Activated naive CD4-positive, alpha-beta T cell treated with anti-CD3 and anti-CD28 coated beads, Interleukin-2, amount 50 U/mL, for 24 hours (primary cell): ENCODE measurements around the gene C22orf42.
"Not testable (repeated sequence)": the region's sequence is repeated elsewhere in the genome, so short reads cannot be mapped to it uniquely, and the experiment has no call there.

Source experiments
- H3K27ac Mint-ChIP-seq: one replicate; pipeline ENCODE4 v1.8.0; 2021; ENCODE audit warnings: mild to moderate bottlenecking, mixed read lengths
- H3K27me3 Mint-ChIP-seq: one replicate; pipeline ENCODE4 v1.8.0; 2021; ENCODE audit warnings: mixed read lengths
- H3K36me3 Mint-ChIP-seq: one replicate; pipeline ENCODE4 v1.8.0; 2021; ENCODE audit warnings: mixed read lengths
- H3K4me1 Mint-ChIP-seq: one replicate; pipeline ENCODE4 v1.8.0; 2021; ENCODE audit warnings: mixed read lengths
- H3K4me3 Mint-ChIP-seq: one replicate; pipeline ENCODE4 v1.8.0; 2021; ENCODE audit warnings: mild to moderate bottlenecking, mixed read lengths
- H3K9me3 Mint-ChIP-seq: one replicate; pipeline ENCODE4 v1.8.0; 2021; ENCODE audit warnings: mixed read lengths

C22orf42 gene

GRCh38 chr22:32151641-32152040, 7.5 kb downstream of the C22orf42 start:
- H3K27me3 Mint-ChIP-seq, H3K4me1 Mint-ChIP-seq, H3K4me3 Mint-ChIP-seq, H3K27ac Mint-ChIP-seq, H3K36me3 Mint-ChIP-seq, H3K9me3 Mint-ChIP-seq: not testable (repeated sequence)

- H3K27me3 Mint-ChIP-seq, H3K4me1 Mint-ChIP-seq, H3K36me3 Mint-ChIP-seq, H3K4me3 Mint-ChIP-seq, H3K9me3 Mint-ChIP-seq, H3K27ac Mint-ChIP-seq: not testable (repeated sequence)
These were observed 8.5 kb downstream of the C22orf42 start for GRCh38 chr22:32150647-32151046.

GRCh38 chr22:32148372-32148771, 10.7 kb downstream of the C22orf42 start:
- not testable (repeated sequence) for H3K27me3 Mint-ChIP-seq, H3K27ac Mint-ChIP-seq, H3K4me3 Mint-ChIP-seq, H3K9me3 Mint-ChIP-seq, H3K36me3 Mint-ChIP-seq
- H3K4me1 Mint-ChIP-seq = peaks cover 21% of the 10 kb centered on the region

GRCh38 chr22:32147128-32147527, 12.0 kb downstream of the C22orf42 start:
- not testable (repeated sequence) for H3K27ac Mint-ChIP-seq, H3K27me3 Mint-ChIP-seq, H3K36me3 Mint-ChIP-seq, H3K9me3 Mint-ChIP-seq, H3K4me3 Mint-ChIP-seq
- peaks cover 30% of the 10 kb centered on the region for H3K4me1 Mint-ChIP-seq

- no peaks in the 10 kb centered on the region for H3K9me3 Mint-ChIP-seq
- H3K4me1 Mint-ChIP-seq = peaks cover 35% of the 10 kb centered on the region
- H3K27ac Mint-ChIP-seq = peak overlapping the region; percentile 82
- no peaks in the 10 kb centered on the region for H3K36me3 Mint-ChIP-seq
- peaks cover 1% of the 10 kb centered on the region for H3K27me3 Mint-ChIP-seq
- H3K4me3 Mint-ChIP-seq = no peak overlapping the region
These were observed 14.4 kb downstream of the C22orf42 start for GRCh38 chr22:32144496-32145274.

- Mint-ChIP-seq H3K9me3 (no peaks in the 10 kb centered on the region), H3K4me3 (no peak overlapping the region), H3K27me3 (no peaks in the 10 kb centered on the region), H3K4me1 (peaks cover 45% of the 10 kb centered on the region), H3K27ac (peak overlapping the region; percentile 89), H3K36me3 (no peaks in the 10 kb centered on the region)
These were observed 16.5 kb downstream of the C22orf42 start for GRCh38 chr22:32142600-32142999.

- H3K4me1 Mint-ChIP-seq = peaks cover 53% of the 10 kb centered on the region
- H3K36me3 Mint-ChIP-seq, H3K9me3 Mint-ChIP-seq, H3K4me3 Mint-ChIP-seq, H3K27ac Mint-ChIP-seq, H3K27me3 Mint-ChIP-seq: not testable (repeated sequence)
These were observed 18.4 kb downstream of the C22orf42 start for GRCh38 chr22:32140688-32141087.

- peak overlapping the region; percentile 87 for H3K4me3 Mint-ChIP-seq
- peaks cover 38% of the 10 kb centered on the region for H3K4me1 Mint-ChIP-seq
- not testable (repeated sequence) for H3K27me3 Mint-ChIP-seq, H3K36me3 Mint-ChIP-seq, H3K9me3 Mint-ChIP-seq
- H3K27ac Mint-ChIP-seq = peak overlapping the region; percentile 90
These were observed 20.5 kb downstream of the C22orf42 start for GRCh38 chr22:32138576-32138975.

GRCh38 chr22:32137731-32138324, 21.3 kb downstream of the C22orf42 start:
- H3K9me3 Mint-ChIP-seq = not testable (repeated sequence)
- H3K4me3 Mint-ChIP-seq = peak overlapping the region; percentile 87
- peaks cover 31% of the 10 kb centered on the region for H3K4me1 Mint-ChIP-seq

GRCh38 chr22:32136881-32137280, 22.2 kb downstream of the C22orf42 start:
- H3K4me3 Mint-ChIP-seq = not testable (repeated sequence)
- peaks cover 21% of the 10 kb centered on the region for H3K4me1 Mint-ChIP-seq
- peak overlapping the region; percentile 90 for H3K27ac Mint-ChIP-seq

More at GRCh38 chr22:32137731-32138324, 21.3 kb downstream of the C22orf42 start:
- H3K36me3 Mint-ChIP-seq, H3K27me3 Mint-ChIP-seq: not testable (repeated sequence)
- H3K27ac Mint-ChIP-seq = peak overlapping the region; percentile 90

GRCh38 chr22:32135958-32136357, 23.1 kb downstream of the C22orf42 start:
- not testable (repeated sequence) for H3K27me3 Mint-ChIP-seq, H3K36me3 Mint-ChIP-seq, H3K9me3 Mint-ChIP-seq, H3K4me3 Mint-ChIP-seq, H3K27ac Mint-ChIP-seq
- peaks cover 18% of the 10 kb centered on the region for H3K4me1 Mint-ChIP-seq

More at GRCh38 chr22:32136881-32137280, 22.2 kb downstream of the C22orf42 start:
- not testable (repeated sequence) for H3K27me3 Mint-ChIP-seq, H3K36me3 Mint-ChIP-seq, H3K9me3 Mint-ChIP-seq

GRCh38 chr22:32134796-32135195, 24.3 kb downstream of the C22orf42 start:
- H3K27ac Mint-ChIP-seq = not testable (repeated sequence)

GRCh38 chr22:32132783-32133182, 26.3 kb downstream of the C22orf42 start:
- Mint-ChIP-seq H3K27ac (no peak overlapping the region), H3K36me3 (no peaks in the 10 kb centered on the region), H3K4me1 (peaks cover 10% of the 10 kb centered on the region), H3K9me3 (no peaks in the 10 kb centered on the region), H3K27me3 (no peaks in the 10 kb centered on the region), H3K4me3 (no peak overlapping the region)

More at GRCh38 chr22:32134796-32135195, 24.3 kb downstream of the C22orf42 start:
- not testable (repeated sequence) for H3K4me3 Mint-ChIP-seq, H3K9me3 Mint-ChIP-seq, H3K27me3 Mint-ChIP-seq, H3K36me3 Mint-ChIP-seq
- peaks cover 18% of the 10 kb centered on the region for H3K4me1 Mint-ChIP-seq

- H3K4me3 Mint-ChIP-seq = no peak overlapping the region
- no peak overlapping the region for H3K27ac Mint-ChIP-seq
- no peaks in the 10 kb centered on the region for H3K36me3 Mint-ChIP-seq
- no peaks in the 10 kb centered on the region for H3K9me3 Mint-ChIP-seq
- H3K4me1 Mint-ChIP-seq = peaks cover 3% of the 10 kb centered on the region
- no peaks in the 10 kb centered on the region for H3K27me3 Mint-ChIP-seq
These were observed 27.0 kb downstream of the C22orf42 start for GRCh38 chr22:32132126-32132525.

GRCh38 chr22:32130464-32130863, 28.6 kb downstream of the C22orf42 start:
- no peak overlapping the region for H3K27ac Mint-ChIP-seq
- no peaks in the 10 kb centered on the region for H3K27me3 Mint-ChIP-seq
- no peaks in the 10 kb centered on the region for H3K9me3 Mint-ChIP-seq
- H3K36me3 Mint-ChIP-seq = no peaks in the 10 kb centered on the region
- no peak overlapping the region for H3K4me3 Mint-ChIP-seq
- H3K4me1 Mint-ChIP-seq = peaks cover 2% of the 10 kb centered on the region

- no peaks in the 10 kb centered on the region for H3K9me3 Mint-ChIP-seq
- H3K4me1 Mint-ChIP-seq = peaks cover 9% of the 10 kb centered on the region
- no peaks in the 10 kb centered on the region for H3K27me3 Mint-ChIP-seq
- no peak overlapping the region for H3K4me3 Mint-ChIP-seq
- no peak overlapping the region for H3K27ac Mint-ChIP-seq
- no peaks in the 10 kb centered on the region for H3K36me3 Mint-ChIP-seq
These were observed 31.2 kb downstream of the C22orf42 start for GRCh38 chr22:32127904-32128303.

GRCh38 chr22:32123657-32124056, 35.4 kb downstream of the C22orf42 start:
- no peaks in the 10 kb centered on the region for H3K9me3 Mint-ChIP-seq
- H3K4me1 Mint-ChIP-seq = peaks cover 9% of the 10 kb centered on the region
- H3K27ac Mint-ChIP-seq = no peak overlapping the region
- no peak overlapping the region for H3K4me3 Mint-ChIP-seq
- no peaks in the 10 kb centered on the region for H3K36me3 Mint-ChIP-seq
- no peaks in the 10 kb centered on the region for H3K27me3 Mint-ChIP-seq
